Endometrial microvascular endothelial cells (primary cell): Measurements from ENCODE around the gene WWOX. TPM values are rescaled to one million over a fixed set of nuclear protein-coding genes. Genes with fewer than 3 reads are reported as not detected.

Experiments
- in situ Hi-C: cut with HindIII; loops from 2 replicates; pipeline ENCODE4 v1.10.0; 2017; ENCODE audit warnings: low sequenced_read_pairs, low pct_unique_long_range_greater_than_20kb; ENCODE audit errors: inconsistent ontology term
- total RNA-seq: library from RNA; depleted of rRNA; stranded (reverse); fragments of >200 nt; gene quantifications from one replicate; pipeline ENCODE4 v1.2.3, GENCODE V29; 2015; ENCODE audit errors: inconsistent ontology term

WWOX gene
- total RNA-seq, 1 donor from 2014 or later, result 6.4 TPM

GRCh38 chr16:78656887-78657286 lies 557.4 kb downstream of the WWOX start:
- in situ Hi-C loops, result no loop called here

DNA sequence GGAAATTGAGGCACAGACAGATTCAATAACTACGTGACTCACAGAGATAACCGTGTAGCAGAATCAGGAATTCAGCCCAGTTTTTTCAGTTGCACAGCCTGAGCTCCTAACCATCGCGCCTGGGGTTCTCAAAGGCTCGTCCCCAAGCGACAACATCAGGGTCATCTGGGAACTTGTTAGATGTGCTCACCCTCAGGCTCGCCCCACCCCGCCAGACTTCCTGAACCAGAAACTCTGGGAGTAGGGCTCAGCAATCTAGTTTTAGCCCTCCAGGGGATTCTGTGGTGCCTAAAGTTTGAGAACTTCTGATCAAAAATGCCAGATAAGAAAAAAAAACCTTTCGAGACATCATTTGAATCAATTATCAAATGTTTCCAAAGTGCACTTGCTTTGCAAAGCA lies 559.8 kb downstream of the WWOX start:
- in situ Hi-C loops, result no loop called here

DNA sequence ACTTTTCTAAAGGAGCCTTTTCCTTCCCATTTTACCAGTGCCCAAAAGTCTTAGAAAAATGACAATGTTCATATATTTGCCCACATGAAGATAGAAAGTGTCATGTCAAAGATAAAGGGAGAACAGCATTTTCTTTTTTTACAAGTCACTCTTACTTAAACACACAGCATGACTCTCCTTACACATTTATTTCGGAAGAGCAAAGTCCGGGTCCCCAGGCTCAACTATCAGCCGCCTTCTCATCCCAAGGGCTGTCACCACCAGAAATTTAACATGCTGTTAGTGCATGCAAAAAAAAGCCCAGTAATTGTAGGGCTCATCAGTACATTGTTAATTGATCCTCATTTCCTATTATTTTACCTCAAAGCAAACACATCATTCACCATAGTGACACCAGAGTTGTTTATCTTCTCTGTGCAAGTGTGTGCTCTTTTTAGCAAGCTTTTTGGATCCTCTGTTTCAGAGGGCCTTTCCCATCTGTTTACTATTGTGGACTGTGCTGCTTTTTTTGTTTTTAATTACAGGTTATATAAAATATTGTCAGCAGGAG lies 560.3 kb downstream of the WWOX start:
- in situ Hi-C loops, result no loop called here

- in situ Hi-C loops, result no loop called here
These were observed 561.3 kb downstream of the WWOX start for GRCh38 chr16:78660795-78661194.

GRCh38 chr16:78663690-78664089 lies 564.2 kb downstream of the WWOX start:
- in situ Hi-C loops, result no loop called here

DNA sequence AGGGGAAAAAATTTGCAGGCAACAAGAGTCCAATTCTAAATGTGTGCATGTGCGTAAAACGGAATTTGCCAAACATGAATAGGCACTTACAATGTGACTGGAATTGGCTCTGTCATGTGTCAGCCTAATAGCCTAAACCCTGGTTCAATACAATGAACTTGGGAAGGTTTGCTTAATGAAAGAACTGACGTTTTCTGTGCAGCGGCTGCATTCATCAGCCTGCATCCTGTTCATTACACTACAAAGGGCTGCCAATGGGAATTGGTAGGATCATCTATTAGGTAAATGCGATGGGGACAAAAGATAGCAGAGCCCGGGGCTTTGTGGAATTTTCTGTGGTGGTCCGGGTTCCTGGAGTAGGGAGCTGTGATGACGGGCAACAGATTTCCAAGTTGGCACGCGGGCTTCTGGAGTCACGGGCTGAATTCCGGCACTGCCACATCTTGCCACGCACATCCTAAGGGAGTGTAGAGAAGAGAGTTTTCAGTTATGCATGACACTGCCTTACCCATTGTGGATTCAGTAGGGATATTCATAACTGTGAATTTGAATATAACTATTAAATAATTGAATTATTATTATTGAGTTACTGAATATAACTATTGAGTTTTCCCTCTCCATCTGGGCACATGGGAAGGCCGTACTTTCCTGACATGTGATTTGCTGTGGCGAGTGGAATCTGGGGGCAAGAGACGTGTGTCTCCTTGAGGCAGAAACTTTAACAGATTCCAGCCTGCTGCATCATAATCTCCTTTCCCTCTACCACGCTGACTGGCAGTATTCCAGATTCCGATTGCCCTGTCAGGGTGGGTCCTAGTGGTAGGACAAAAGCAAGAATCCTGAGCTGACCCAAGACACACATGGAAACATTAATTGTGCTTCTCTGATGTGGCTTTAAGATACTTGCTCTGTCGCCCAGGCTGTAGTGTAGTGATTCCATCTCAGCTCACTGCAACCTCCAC lies 565.6 kb downstream of the WWOX start:
- in situ Hi-C loops, result no loop called here

- in situ Hi-C loops, result no loop called here
These were observed 566.9 kb downstream of the WWOX start for GRCh38 chr16:78666318-78666717.

- in situ Hi-C loops, result no loop called here
These were observed 568.2 kb downstream of the WWOX start for GRCh38 chr16:78667675-78668074.

DNA sequence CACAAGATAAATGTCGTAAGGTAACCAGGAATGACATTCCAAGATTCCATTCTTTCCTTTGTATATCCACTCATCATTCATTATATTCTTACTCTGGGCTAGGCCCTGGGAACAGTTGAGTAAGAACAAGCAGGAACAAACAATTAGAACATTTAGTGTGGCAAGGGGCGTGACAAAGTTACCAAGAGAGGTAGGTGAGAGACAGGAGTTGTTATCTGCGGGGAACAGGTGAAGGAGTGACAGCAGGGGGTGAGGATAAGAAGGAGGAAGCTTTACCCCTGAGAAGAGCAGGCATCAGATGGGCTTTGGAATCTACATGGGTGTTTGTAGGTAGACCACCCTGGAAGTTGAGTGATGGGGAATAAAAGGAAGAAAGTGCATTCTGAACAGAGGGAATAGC lies 568.9 kb downstream of the WWOX start:
- in situ Hi-C loops, result no loop called here

- in situ Hi-C loops, result no loop called here
These were observed 570.5 kb downstream of the WWOX start for GRCh38 chr16:78669994-78670393.

DNA sequence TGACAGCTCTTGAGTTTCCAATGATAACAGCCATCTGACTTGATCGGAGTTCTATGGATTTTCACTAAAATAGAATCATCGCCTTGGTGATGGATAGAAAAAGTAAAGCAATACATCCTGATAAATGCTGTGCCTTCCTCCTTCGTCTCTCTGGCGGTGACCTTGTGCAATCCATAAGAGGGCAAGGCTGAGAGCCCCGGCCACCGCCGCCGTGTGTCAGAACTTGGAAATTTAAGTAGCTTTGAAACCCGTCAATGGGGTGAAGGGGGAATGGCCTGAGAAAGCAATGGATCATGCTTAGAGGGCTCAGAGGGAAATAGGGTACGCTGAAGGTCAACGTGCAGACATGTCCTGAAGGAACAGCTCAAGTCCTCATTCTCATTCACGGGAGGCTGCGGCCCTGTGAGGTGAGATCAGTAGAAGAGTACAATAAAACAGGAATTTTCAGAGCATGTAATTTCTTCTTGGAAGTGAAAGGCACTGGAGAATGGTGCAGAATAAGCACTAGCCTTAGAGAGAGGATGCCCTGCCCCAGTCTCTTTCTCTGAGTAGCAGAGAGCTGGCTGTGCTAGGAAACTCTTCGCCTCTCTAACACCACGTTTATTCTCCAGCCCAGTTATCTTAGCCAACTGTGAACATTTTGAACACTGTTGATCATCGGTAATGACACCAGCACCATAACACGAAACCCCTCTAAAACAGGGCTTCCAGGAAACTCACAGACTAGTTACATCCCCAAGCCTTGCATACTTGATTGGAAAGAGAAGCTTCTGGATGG lies 573.5 kb downstream of the WWOX start:
- in situ Hi-C loops, result no loop called here

- in situ Hi-C loops, result no loop called here
These were observed 574.4 kb downstream of the WWOX start for GRCh38 chr16:78673884-78674283.

DNA sequence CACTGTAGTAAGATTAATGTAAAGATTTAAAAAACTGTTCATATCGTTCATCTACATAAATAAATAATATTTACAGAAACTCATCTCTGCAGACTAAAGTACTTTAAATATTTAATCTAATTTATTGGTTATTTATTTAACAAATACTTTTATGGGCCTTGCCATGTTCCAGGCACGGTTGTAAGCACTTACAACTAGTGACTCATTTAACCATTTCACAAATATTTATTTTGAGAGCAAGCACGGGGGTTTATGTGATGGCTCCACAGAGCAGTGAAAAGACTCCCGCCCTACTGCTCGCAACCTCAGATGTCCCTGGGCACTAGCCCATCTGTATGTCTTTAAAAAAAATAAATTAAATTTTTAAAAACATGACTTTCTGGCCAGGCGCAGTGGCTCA lies 575.9 kb downstream of the WWOX start:
- in situ Hi-C loops, result no loop called here

DNA sequence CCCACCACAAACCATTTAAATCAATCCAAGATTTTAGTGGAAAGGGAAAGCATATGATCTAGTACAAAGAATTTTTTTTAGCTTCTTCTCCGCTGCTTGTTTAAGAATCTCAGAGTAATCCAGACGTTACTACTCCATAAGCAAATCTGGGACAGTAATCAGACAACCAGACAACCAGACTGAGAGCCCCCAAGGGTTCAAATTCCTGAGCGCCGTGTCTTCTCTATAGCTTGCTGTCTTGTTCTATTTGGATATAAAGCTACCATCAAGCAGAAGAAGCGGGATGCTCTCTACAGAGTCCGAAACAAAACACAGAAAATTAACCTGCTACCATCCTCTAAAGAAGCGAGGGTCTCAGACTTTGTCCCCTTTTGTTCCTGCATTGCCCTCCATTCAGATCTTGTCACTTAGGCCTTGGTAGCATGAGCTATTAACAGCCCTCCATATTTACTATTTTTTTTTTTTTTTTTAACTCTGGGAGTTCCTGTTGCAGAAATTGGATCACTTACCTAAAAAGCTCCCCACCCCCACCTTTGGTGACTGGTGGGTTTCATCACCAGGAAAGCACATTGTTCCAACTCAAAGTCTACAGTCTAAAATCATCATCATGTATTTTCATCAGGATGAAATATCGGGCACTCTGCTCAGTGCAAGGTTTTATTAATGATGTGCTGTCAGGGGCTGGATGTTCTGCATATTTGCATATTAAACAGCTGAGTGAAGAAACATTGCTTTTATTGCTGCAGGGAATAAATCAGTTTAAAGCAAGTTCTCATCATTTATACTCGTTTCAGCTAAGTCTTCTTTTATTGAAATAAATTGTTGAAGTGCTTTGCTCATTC lies 576.7 kb downstream of the WWOX start:
- in situ Hi-C loops, result no loop called here

DNA sequence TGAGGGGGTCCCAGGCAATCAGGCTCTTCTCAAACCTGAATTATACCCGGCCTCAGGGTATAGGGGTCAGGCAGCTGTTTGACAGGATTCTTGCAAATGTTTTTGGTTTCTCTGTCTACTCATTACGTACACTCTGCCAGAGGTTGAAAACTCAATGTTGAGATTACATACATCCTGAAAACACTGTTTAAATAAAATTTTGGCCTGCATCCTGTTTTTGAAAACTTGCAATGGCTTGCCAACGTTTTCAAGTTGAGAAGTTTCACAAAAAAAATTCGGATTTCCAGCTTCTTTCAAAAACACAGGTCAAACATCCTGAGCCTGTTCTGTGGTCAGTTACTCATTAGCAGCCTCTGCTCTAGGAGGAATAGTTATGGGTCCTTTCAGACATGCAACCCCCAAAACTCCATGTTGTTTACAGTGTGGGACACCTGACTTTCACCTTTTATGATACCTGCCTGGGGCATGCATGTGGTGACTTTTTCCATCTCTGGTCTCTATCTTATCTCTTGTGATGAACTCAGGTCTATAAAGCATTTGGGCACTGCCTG lies 577.8 kb downstream of the WWOX start:
- in situ Hi-C loops, result no loop called here

- in situ Hi-C loops, result no loop called here
These were observed 580.1 kb downstream of the WWOX start for GRCh38 chr16:78679546-78679945.

DNA sequence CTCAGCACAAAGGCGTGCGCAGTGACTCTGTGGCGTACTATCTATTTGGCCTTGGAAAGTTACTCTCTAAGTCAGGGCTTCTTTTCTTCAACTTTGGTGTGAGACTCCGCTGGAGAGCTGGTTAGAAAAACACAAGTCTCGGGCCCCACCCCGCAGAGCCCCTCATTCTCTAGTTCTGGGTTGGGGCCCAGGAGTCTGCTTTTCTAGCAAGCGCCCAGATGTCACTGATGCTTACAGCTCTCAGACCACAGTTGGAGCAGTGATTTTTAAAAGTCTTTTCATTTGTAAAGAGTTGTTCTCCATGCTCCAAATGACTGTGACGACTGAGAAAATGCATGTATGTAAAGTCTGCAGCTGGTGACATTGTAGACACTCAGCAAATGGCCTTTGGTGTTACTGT lies 582.3 kb downstream of the WWOX start:
- in situ Hi-C loops, result no loop called here

DNA sequence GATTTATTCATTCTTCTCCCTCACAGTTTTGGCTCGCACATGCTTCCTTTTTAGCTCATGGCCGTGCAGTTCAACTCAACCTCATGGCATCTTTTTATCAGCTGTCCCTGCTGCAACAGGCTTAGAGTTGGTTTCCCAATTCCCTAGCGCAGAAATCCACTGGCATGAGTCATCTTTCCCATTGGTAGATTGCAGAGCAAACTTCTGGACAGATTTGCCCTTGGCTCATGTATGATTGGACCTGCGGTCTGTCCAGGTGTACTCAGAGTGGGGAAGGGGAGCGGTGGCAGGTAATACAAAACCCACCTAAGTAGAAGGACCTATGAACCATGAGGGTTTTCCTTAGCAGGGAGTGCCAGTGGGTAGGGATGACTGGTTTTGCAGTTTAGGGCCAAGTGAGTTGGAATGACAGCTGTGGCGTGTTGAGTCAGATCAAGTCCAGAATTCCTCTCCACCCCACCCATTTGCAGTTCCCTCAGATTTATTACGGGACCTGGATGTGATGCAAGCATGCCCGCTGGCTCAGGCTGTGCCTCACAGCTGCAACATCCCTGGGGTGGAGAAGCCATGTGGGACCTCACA lies 584.7 kb downstream of the WWOX start:
- in situ Hi-C loops, result no loop called here
